Aorta (tissue), 5 donors: ENCODE measurements around the gene RBMS1. TPM values are rescaled to one million over a fixed set of nuclear protein-coding genes. Genes with fewer than 3 reads are reported as not detected.
"Not testable (repeated sequence)": the region's sequence is repeated elsewhere in the genome, so short reads cannot be mapped to it uniquely, and the experiment has no call there.

Source experiments
- ATAC-seq: fragments of 200-7000 bp; cut with Tn5 transposase; one replicate; pipeline ENCODE4 v1.9.1; 2022; ENCODE audit warnings: moderate library complexity; ENCODE audit not compliant: low FRiP score
- DNase-seq, 2 donors: peaks; one replicate each; pipeline ENCODE4 v3.0.0-alpha.2; 2020
- H3K27ac ChIP-seq, 2 donors: one replicate each; pipeline ENCODE4 v1.5.1; 2013; ENCODE audit warnings: low read length in 2 of 2, mild to moderate bottlenecking in 2 of 2, moderate library complexity in 2 of 2, control low read depth in 1 of 2, inconsistent platforms in 1 of 2, low read depth in 1 of 2
- H3K27me3 ChIP-seq, 2 donors: one replicate each; pipeline ENCODE4 v1.6.1; 2013; ENCODE audit warnings: control low read depth in 1 of 2, low read length in 1 of 2, mild to moderate bottlenecking in 1 of 2, moderate library complexity in 1 of 2; ENCODE audit not compliant: insufficient read depth in 2 of 2, control insufficient read depth in 1 of 2
- H3K36me3 ChIP-seq, 2 donors: one replicate each; pipeline ENCODE4 v1.6.1; 2013; ENCODE audit warnings: control low read depth in 1 of 2, low read length in 1 of 2, mild to moderate bottlenecking in 1 of 2; ENCODE audit not compliant: insufficient read depth in 2 of 2, control insufficient read depth in 1 of 2
- H3K4me1 ChIP-seq, 2 donors: one replicate each; pipeline ENCODE4 v1.6.1; 2013; ENCODE audit warnings: low read length in 2 of 2, control low read depth in 1 of 2, mild to moderate bottlenecking in 1 of 2, moderate library complexity in 1 of 2; ENCODE audit not compliant: insufficient read depth in 2 of 2, control insufficient read depth in 1 of 2
- H3K4me3 ChIP-seq, 2 donors: one replicate each; pipeline ENCODE4 v1.5.1; 2013; ENCODE audit warnings: low read length in 2 of 2, control low read depth in 1 of 2, mild to moderate bottlenecking in 1 of 2
- H3K9me3 ChIP-seq: one replicate; pipeline ENCODE4 v1.6.1; 2013; ENCODE audit warnings: mild to moderate bottlenecking, low read length; ENCODE audit not compliant: control insufficient read depth
- WGBS, 2 donors: extraction: QIAGEN DNeasy Blood & Tissue Kit; methylation state at CpG; one replicate each; pipeline ENCODE4 v1.1.7; 2013; 5-methylcytosine and 5-hydroxymethylcytosine counted together
- intact Hi-C, 2 donors: fragments of 100-400 bp; cut with DNase I; formaldehyde crosslinking; loops; one replicate each; pipeline versions ENCODE4 v1.14.2 to v1.15.0; 2022
- polyA plus RNA-seq, 2 donors: library from polyadenylated mRNA; stranded (reverse); fragments of 200-250 nt; gene quantifications; one replicate each; pipeline ENCODE4 v1.2.3, GENCODE V29; 2013
- total RNA-seq, 2 donors: library from RNA; stranded (reverse); fragmentation: NEBNext Ultra II Directional; extraction: Animal tissue kit (Norgen Biotek cat#: 25700); gene quantifications; one replicate each; pipeline ENCODE4 v1.2.1, GENCODE V29; 2021
- donor health status: healthy with polysubstance abuse.
- donor health status: Bipolar disorder and iron deficiency.
- donor health status: DM: no; HTN: no; CAD: no.
- donor health status: DM: no; HTN: no; CAD: no.
- donor health status: DM: yes; HTN: yes; CAD: no.

The RBMS1 gene
- total and polyA plus RNA-seq, 4 donors: 32.8 to 146 (median 99.3) TPM

GRCh38 chr2:160440888-160441287, 52.7 kb downstream of the RBMS1 start:
- intact Hi-C loops: no loop called here
- no peaks in the 10 kb centered on the region for H3K36me3 ChIP-seq
- ATAC-seq (no peak), DNase-seq (no peak)
- no peak overlapping the region for H3K4me3 ChIP-seq
- H3K9me3 ChIP-seq: no peaks in the 10 kb centered on the region
- H3K4me1 ChIP-seq: no peaks in the 10 kb centered on the region
- H3K27me3 ChIP-seq: no peaks in the 10 kb centered on the region
- 17 to 35% methylated on average over 2 of the region's 2 CpGs for WGBS, 2 donors
- no peak overlapping the region for H3K27ac ChIP-seq

- 95 to 99% methylated on average over 16 to 32 of the region's 32 CpGs for WGBS, 2 donors
- H3K27me3 ChIP-seq, H3K4me3 ChIP-seq, DNase-seq, H3K27ac ChIP-seq, H3K36me3 ChIP-seq, H3K9me3 ChIP-seq, ATAC-seq, H3K4me1 ChIP-seq: not testable (repeated sequence)
- intact Hi-C loops: loop anchor here (10.0 kb wide), 2 partner anchors 56 to 536 kb away; partner anchors contain the start of gene RBMS1 (in 1 of the 2)
Measured at GRCh38 chr2:160439038-160439437, 54.6 kb downstream of the RBMS1 start.

GRCh38 chr2:160437273-160437672, 56.3 kb downstream of the RBMS1 start:
- Histone ChIP-seq H3K4me3 (no peak overlapping the region), H3K27me3 (no peaks in the 10 kb centered on the region), H3K36me3 (no peaks in the 10 kb centered on the region), H3K4me1 (peaks cover 0 to 3% of the 10 kb centered on the region in 2 donors), H3K27ac (no peak overlapping the region), H3K9me3 (no peaks in the 10 kb centered on the region)
- ATAC-seq (no peak), DNase-seq (no peak)
- 94 to 95% methylated on average over 4 of the region's 4 CpGs for WGBS, 2 donors
- intact Hi-C loops: loop anchor here (10.0 kb wide), 2 partner anchors 58 to 538 kb away; partner anchors contain the start of gene RBMS1 (in 1 of the 2)

- Histone ChIP-seq H3K4me3 (no peak overlapping the region), H3K27ac (no peak overlapping the region), H3K36me3 (no peaks in the 10 kb centered on the region), H3K27me3 (no peaks in the 10 kb centered on the region), H3K9me3 (peaks cover 3% of the 10 kb centered on the region), H3K4me1 (peaks cover 0 to 3% of the 10 kb centered on the region in 2 donors)
- ATAC-seq: no peak
- intact Hi-C loops: loop anchor here (5.0 to 10.0 kb wide), 3 partner anchors 58 to 540 kb away; partner anchors contain the start of gene RBMS1 (in 2 of the 2)
- no peak for DNase-seq
- WGBS, 2 donors: 59 to 64% methylated on average over 3 of the region's 3 CpGs
Measured at GRCh38 chr2:160434254-160434948, 59.2 kb downstream of the RBMS1 start.

GRCh38 chr2:160433466-160434140, 60.0 kb downstream of the RBMS1 start:
- 21 to 29% methylated on average over 4 of the region's 4 CpGs for WGBS, 2 donors
- Histone ChIP-seq H3K4me3 (no peak overlapping the region), H3K27ac (no peak overlapping the region), H3K27me3 (no peaks in the 10 kb centered on the region), H3K36me3 (no peaks in the 10 kb centered on the region), H3K4me1 (peaks cover 0 to 3% of the 10 kb centered on the region in 2 donors), H3K9me3 (peaks cover 3% of the 10 kb centered on the region)
- DNase-seq: no peak
- intact Hi-C loops: loop anchor here (5.0 to 10.0 kb wide), 3 partner anchors 59 to 541 kb away; partner anchors contain the start of gene RBMS1 (in 2 of the 2)
- peak; percentile 61 for ATAC-seq

GRCh38 chr2:160432633-160433032, 61.0 kb downstream of the RBMS1 start:
- Histone ChIP-seq H3K4me3 (no peak overlapping the region), H3K36me3 (no peaks in the 10 kb centered on the region), H3K27me3 (no peaks in the 10 kb centered on the region), H3K9me3 (peaks cover 3% of the 10 kb centered on the region), H3K27ac (no peak overlapping the region), H3K4me1 (peaks cover 0 to 3% of the 10 kb centered on the region in 2 donors)
- ATAC-seq (no peak), DNase-seq (no peak)
- 79 to 81% methylated on average over 4 of the region's 4 CpGs for WGBS, 2 donors
- intact Hi-C loops: loop anchor here (5.0 to 10.0 kb wide), 3 partner anchors 60 to 542 kb away; partner anchors contain the start of gene RBMS1 (in 2 of the 2)

- intact Hi-C loops: loop anchor here (5.0 to 10.0 kb wide), 3 partner anchors 61 to 543 kb away; partner anchors contain the start of gene RBMS1 (in 2 of the 2)
- no peak overlapping the region for H3K27ac ChIP-seq
- H3K36me3 ChIP-seq: no peaks in the 10 kb centered on the region
- DNase-seq: no peak
- H3K4me1 ChIP-seq: peaks cover 0 to 3% of the 10 kb centered on the region in 2 donors
- 97% methylated on average over 1 of the region's 1 CpG for WGBS, 2 donors
- no peak for ATAC-seq
- H3K4me3 ChIP-seq: no peak overlapping the region
- no peaks in the 10 kb centered on the region for H3K27me3 ChIP-seq
- peaks cover 3% of the 10 kb centered on the region for H3K9me3 ChIP-seq
Measured at GRCh38 chr2:160431441-160431840, 62.2 kb downstream of the RBMS1 start.

GRCh38 chr2:160430001-160430344, 63.6 kb downstream of the RBMS1 start:
- intact Hi-C loops: loop anchor here (5.0 to 10.0 kb wide), 3 partner anchors 62 to 545 kb away; partner anchors contain the start of gene RBMS1 (in 2 of the 2)
- no peaks in the 10 kb centered on the region for H3K36me3 ChIP-seq
- no peak overlapping the region for H3K4me3 ChIP-seq
- ATAC-seq (no peak), DNase-seq (no peak)
- H3K27me3 ChIP-seq: no peaks in the 10 kb centered on the region
- peaks cover 3 to 5% of the 10 kb centered on the region in 2 donors for H3K4me1 ChIP-seq
- peaks cover 3% of the 10 kb centered on the region for H3K9me3 ChIP-seq
- peak overlapping the region in 1 of 2 donors; percentile 44 for H3K27ac ChIP-seq
